BJ (cell line): ENCODE results near the gene CALHM5. TPM values are rescaled to one million over a fixed set of nuclear protein-coding genes. Genes with fewer than 3 reads are reported as not detected.

Experiments used
- CTCF ChIA-PET: fragments of 350-600 bp; formaldehyde crosslinking; extraction: SDS; loops from one replicate; lab custom pipeline; 2021; ENCODE audit warnings: antibody characterized with exemption, inconsistent platforms; lab: Yijun Ruan, JAX
- POLR2A ChIA-PET: fragments of 300-600 bp; sonication (Branson Sonifier 250); formaldehyde crosslinking; extraction: SDS; loops from one replicate; lab custom pipeline; 2021; ENCODE audit warnings: antibody characterized with exemption; lab: Charles Lee
- DNase-seq: peaks from one replicate; pipeline ENCODE4 v3.0.0-alpha.2; 2011; ENCODE audit warnings: low read depth
- H3K27me3 ChIP-seq: 2 replicates; pipeline ENCODE4 v1.6.0; 2011; ENCODE audit warnings: low read length; ENCODE audit not compliant: control insufficient read depth, insufficient read depth
- H3K36me3 ChIP-seq: 2 replicates; pipeline ENCODE4 v1.5.1; 2011; ENCODE audit warnings: low read length; ENCODE audit not compliant: control insufficient read depth, insufficient read depth
- H3K4me3 ChIP-seq: 2 replicates; pipeline ENCODE4 v1.5.1; 2011; ENCODE audit warnings: low read depth, mild to moderate bottlenecking, control low read depth, low read length
- polyA plus RNA-seq: library from polyadenylated mRNA; depleted of rRNA; stranded (reverse); fragments of >200 nt; gene quantifications from 2 replicates; pipeline ENCODE4 v1.2.3, GENCODE V29; 2011
- TF ChIP-seq, protein P1 (sequence below): IDR thresholded peaks from 2 replicates; pipeline ENCODE4 v1.5.1; 2011; ENCODE audit warnings: low read depth, mild to moderate bottlenecking, control low read depth, inconsistent platforms, low read length, moderate library complexity; ENCODE audit not compliant: insufficient read depth

CALHM5 gene
- polyA plus RNA-seq, 1 experiment: 4.4 TPM

GRCh38 chr6:116543149-116543548 is 31.7 kb downstream of the CALHM5 start:
- DNase-seq: no peak
- CTCF ChIA-PET: interaction anchor here (0.8 to 4.4 kb wide), 3 partner anchors 12 to 275 kb away, joined by 3 to 29 read pairs (median 3); no protein-coding TSS in a partner anchor
- TF ChIP-seq, protein P1, sequence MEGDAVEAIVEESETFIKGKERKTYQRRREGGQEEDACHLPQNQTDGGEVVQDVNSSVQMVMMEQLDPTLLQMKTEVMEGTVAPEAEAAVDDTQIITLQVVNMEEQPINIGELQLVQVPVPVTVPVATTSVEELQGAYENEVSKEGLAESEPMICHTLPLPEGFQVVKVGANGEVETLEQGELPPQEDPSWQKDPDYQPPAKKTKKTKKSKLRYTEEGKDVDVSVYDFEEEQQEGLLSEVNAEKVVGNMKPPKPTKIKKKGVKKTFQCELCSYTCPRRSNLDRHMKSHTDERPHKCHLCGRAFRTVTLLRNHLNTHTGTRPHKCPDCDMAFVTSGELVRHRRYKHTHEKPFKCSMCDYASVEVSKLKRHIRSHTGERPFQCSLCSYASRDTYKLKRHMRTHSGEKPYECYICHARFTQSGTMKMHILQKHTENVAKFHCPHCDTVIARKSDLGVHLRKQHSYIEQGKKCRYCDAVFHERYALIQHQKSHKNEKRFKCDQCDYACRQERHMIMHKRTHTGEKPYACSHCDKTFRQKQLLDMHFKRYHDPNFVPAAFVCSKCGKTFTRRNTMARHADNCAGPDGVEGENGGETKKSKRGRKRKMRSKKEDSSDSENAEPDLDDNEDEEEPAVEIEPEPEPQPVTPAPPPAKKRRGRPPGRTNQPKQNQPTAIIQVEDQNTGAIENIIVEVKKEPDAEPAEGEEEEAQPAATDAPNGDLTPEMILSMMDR: no peak
- H3K4me3 ChIP-seq: no peak overlapping the region
- H3K36me3 ChIP-seq: no peaks in the 10 kb centered on the region
- H3K27me3 ChIP-seq: no peaks in the 10 kb centered on the region
- POLR2A ChIA-PET: no interaction called here

- Histone ChIP-seq H3K36me3 (no peaks in the 10 kb centered on the region), H3K27me3 (no peaks in the 10 kb centered on the region), H3K4me3 (no peak within 1 kb of the TSS)
- CTCF ChIA-PET: interaction anchor here (1.1 to 1.7 kb wide), 3 partner anchors 9 to 16 kb away, joined by 4 to 6 read pairs (median 4); no protein-coding TSS in a partner anchor
- TF ChIP-seq, protein P1: no peak
- POLR2A ChIA-PET: no interaction called here
- DNase-seq: no peak
These were observed 34.2 kb downstream of the CALHM5 start, which contains the start of gene TRAPPC3L for GRCh38 chr6:116545651-116546050. TRAPPC3L (minus strand) TSS chr6:116545684; CDS start chr6:116545514, 170 bp downstream.

DNA sequence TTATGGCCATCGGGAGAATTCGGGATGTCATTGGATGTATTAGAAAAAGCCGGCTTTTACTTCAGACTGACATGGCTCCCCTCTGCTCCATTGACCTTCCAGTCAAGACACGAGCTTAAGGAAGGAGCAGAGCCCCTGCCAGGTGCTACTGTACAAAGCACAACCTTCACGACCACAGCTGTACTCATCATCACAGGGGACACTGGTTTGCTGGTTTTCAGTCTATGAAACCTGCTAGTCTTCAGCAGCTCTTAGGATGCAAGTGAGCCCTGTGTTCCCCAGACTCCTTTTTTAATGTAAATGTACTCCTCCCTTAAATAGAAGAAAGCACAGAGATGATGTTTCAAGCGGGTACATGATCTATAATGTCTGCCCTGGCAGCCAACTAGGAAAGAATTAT is 35.9 kb downstream of the CALHM5 start:
- ChIA-PET CTCF (interaction anchor here (0.8 to 0.9 kb wide), 3 partner anchors 9 to 278 kb away, joined by 3 to 6 read pairs (median 4); no protein-coding TSS in a partner anchor), POLR2A (no interaction called here)
- no peak for DNase-seq
- no peak overlapping the region for H3K4me3 ChIP-seq
- H3K36me3 ChIP-seq: no peaks in the 10 kb centered on the region
- TF ChIP-seq, protein P1: no peak
- H3K27me3 ChIP-seq: no peaks in the 10 kb centered on the region

DNA sequence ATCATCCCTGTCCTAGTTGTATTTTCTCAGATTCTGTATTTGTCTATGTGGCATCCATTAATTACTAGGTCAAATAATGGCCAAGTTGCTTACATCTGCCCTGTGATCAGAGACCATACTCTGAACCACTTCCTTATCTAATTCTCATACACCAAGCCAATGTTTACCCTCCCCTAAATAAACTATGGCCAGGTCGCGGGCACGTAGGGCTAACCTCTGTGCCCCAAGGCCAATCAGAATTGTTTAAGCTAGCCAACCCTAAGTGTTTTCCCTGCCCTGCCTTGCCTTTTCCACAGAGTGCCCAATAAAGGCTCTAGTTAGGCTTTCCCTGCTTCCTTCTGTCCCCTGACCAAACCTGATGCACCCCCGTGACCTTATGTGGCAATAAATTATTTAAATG is 39.4 kb downstream of the CALHM5 start:
- Histone ChIP-seq H3K4me3 (no peak overlapping the region), H3K36me3 (no peaks in the 10 kb centered on the region), H3K27me3 (no peaks in the 10 kb centered on the region)
- TF ChIP-seq, protein P1: no peak
- POLR2A ChIA-PET: no interaction called here
- DNase-seq: no peak
- CTCF ChIA-PET: interaction anchor here (1.7 kb wide), 1 partner anchor 10 kb away, joined by 4 read pairs; no protein-coding TSS in a partner anchor

DNA sequence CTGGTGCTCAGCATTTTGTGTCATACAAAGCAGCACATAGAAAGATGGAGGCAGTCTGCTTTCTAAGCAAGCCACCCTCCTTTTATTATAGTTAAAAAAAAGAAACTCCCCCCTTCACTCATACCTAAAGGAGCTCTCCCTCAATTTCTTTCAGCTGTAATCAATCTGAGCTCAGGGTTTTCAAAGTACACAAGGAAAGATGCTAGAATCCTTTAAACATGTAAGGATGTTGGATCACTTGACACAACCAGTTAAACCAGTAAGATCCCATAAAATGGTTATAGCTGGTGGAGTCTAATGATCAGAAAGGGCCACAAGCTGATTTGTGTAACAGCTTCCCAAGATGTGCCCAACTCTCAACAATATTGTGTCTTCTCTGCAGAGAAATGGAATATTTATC is 42.0 kb downstream of the CALHM5 start, which contains the start of gene CALHM4:
CALHM4 (plus strand) TSS at position 301 of the 400 bp plus-strand sequence; CDS start at position 344, 43 bp downstream.
- ChIA-PET CTCF (interaction anchor here (0.8 to 2.1 kb wide), 7 partner anchors 10 to 300 kb away, joined by 3 to 7 read pairs (median 5); partner anchors contain the start of gene TSPYL4), POLR2A (no interaction called here)
- H3K27me3 ChIP-seq: no peaks in the 10 kb centered on the region
- DNase-seq: no peak
- H3K4me3 ChIP-seq: no peak within 1 kb of the TSS
- no peaks in the 10 kb centered on the region for H3K36me3 ChIP-seq
- TF ChIP-seq, protein P1: no peak
